WTC11 (cell line): ENCODE data around the gene ARHGEF28. TPM values are rescaled to one million over a fixed set of nuclear protein-coding genes. Genes with fewer than 3 reads are reported as not detected.

Source experiments
- ATAC-seq: fragments of 200-7000 bp; cut with Tn5 transposase; 2 replicates; pipeline ENCODE4 v1.10.0; 2021; ENCODE audit warnings: mild to moderate bottlenecking, moderate library complexity
- CTCF ChIA-PET: fragments of 300-600 bp; sonication (Branson Sonifier 250); formaldehyde crosslinking; loops from one replicate; lab custom pipeline; 2021; ENCODE audit warnings: antibody characterized with exemption; lab: Charles Lee
- POLR2A ChIA-PET: fragments of 350-600 bp; sonication (Branson Sonifier 250); formaldehyde crosslinking; loops from one replicate; lab custom pipeline; 2021; ENCODE audit warnings: antibody characterized with exemption; lab: Charles Lee
- DNase-seq: peaks from one replicate; pipeline ENCODE4 v3.0.0; 2021; ENCODE audit warnings: low spot score
- H3K27ac Mint-ChIP-seq: 2 replicates; pipeline ENCODE4 v1.8.0; 2021; ENCODE audit warnings: mixed read lengths
- H3K27me3 Mint-ChIP-seq: 2 replicates; pipeline ENCODE4 v1.8.0; 2021; ENCODE audit warnings: low read depth, mild to moderate bottlenecking, moderate library complexity, mixed read lengths
- H3K36me3 Mint-ChIP-seq: 2 replicates; pipeline ENCODE4 v1.8.0; 2021; ENCODE audit warnings: mixed read lengths
- H3K4me1 Mint-ChIP-seq: 2 replicates; pipeline ENCODE4 v1.8.0; 2022; ENCODE audit warnings: mixed read lengths
- H3K4me3 Mint-ChIP-seq: 2 replicates; pipeline ENCODE4 v1.8.0; 2021; ENCODE audit warnings: mild to moderate bottlenecking, moderate library complexity, mixed read lengths
- H3K9me3 Mint-ChIP-seq: 2 replicates; pipeline ENCODE4 v1.8.0; 2021; ENCODE audit warnings: mixed read lengths
- CBFB ChIP-seq: sonication (generic); formaldehyde crosslinking; IDR thresholded peaks from 2 replicates; pipeline ENCODE4 v1.8.1; 2022; ENCODE audit warnings: mild to moderate bottlenecking, low read depth, missing genetic modification reagents
- ESRRA ChIP-seq: sonication (generic); formaldehyde crosslinking; IDR thresholded peaks from 2 replicates; pipeline ENCODE4 v1.8.1; 2022; ENCODE audit warnings: mild to moderate bottlenecking, missing genetic modification reagents, borderline replicate concordance
- FOXJ3 ChIP-seq: sonication (generic); formaldehyde crosslinking; IDR thresholded peaks from 2 replicates; pipeline ENCODE4 v1.9.0; 2021; ENCODE audit warnings: missing genetic modification reagents, mild to moderate bottlenecking, borderline replicate concordance
- FOXP1 ChIP-seq: sonication (generic); formaldehyde crosslinking; IDR thresholded peaks from 2 replicates; pipeline ENCODE4 v1.8.0; 2022; ENCODE audit warnings: missing genetic modification reagents, mild to moderate bottlenecking, moderate library complexity, borderline replicate concordance
- HMGA2 ChIP-seq: fragments of 250-450 bp; sonication (Bioruptor Pico); IDR thresholded peaks from 2 replicates; pipeline ENCODE4 v1.4.0; 2021; ENCODE audit warnings: mild to moderate bottlenecking, moderate library complexity
- KAT7 ChIP-seq: sonication (generic); formaldehyde crosslinking; IDR thresholded peaks from 2 replicates; pipeline ENCODE4 v1.8.1; 2023; ENCODE audit warnings: missing genetic modification reagents, mild to moderate bottlenecking, borderline replicate concordance
- MXD4 ChIP-seq: fragments of 250-450 bp; sonication (Bioruptor Pico); IDR thresholded peaks from 2 replicates; pipeline ENCODE4 v1.8.0; 2021; ENCODE audit warnings: mild to moderate bottlenecking, moderate library complexity, borderline replicate concordance
- NFYB ChIP-seq: sonication (generic); formaldehyde crosslinking; conservative IDR thresholded peaks from 2 replicates; pipeline ENCODE4 v1.8.0; 2022; ENCODE audit warnings: low read depth, missing genetic modification reagents
- NR3C1 ChIP-seq: sonication (generic); formaldehyde crosslinking; conservative IDR thresholded peaks from 2 replicates; pipeline ENCODE4 v1.8.1; 2023; ENCODE audit warnings: low read depth, mild to moderate bottlenecking, missing genetic modification reagents
- SMAD3 ChIP-seq: sonication (generic); formaldehyde crosslinking; IDR thresholded peaks from 2 replicates; pipeline ENCODE4 v1.8.0; 2022; ENCODE audit warnings: missing genetic modification reagents, mild to moderate bottlenecking, borderline replicate concordance
- TCF7 ChIP-seq: sonication (generic); formaldehyde crosslinking; IDR thresholded peaks from 2 replicates; pipeline ENCODE4 v1.8.0; 2022; ENCODE audit warnings: mild to moderate bottlenecking, low read depth, missing genetic modification reagents, moderate library complexity
- TP53 ChIP-seq: sonication (generic); formaldehyde crosslinking; IDR thresholded peaks from 2 replicates; pipeline ENCODE4 v1.8.1; 2023; ENCODE audit warnings: mild to moderate bottlenecking, missing genetic modification reagents
- ZMAT4 ChIP-seq: fragments of 250-450 bp; sonication (Bioruptor Pico); IDR thresholded peaks from 2 replicates; pipeline ENCODE4 v1.9.0; 2021; ENCODE audit warnings: mild to moderate bottlenecking
- ZNF263 ChIP-seq: sonication (generic); formaldehyde crosslinking; IDR thresholded peaks from 2 replicates; pipeline ENCODE4 v1.8.1; 2022; ENCODE audit warnings: low read depth, mild to moderate bottlenecking, moderate library complexity, missing genetic modification reagents
- ZNF416 ChIP-seq: fragments of 250-450 bp; sonication (Bioruptor Pico); IDR thresholded peaks from 2 replicates; pipeline ENCODE4 v1.9.0; 2021; ENCODE audit warnings: mild to moderate bottlenecking, inconsistent platforms
- ZNF671 ChIP-seq: fragments of 250-450 bp; sonication (Bioruptor Pico); IDR thresholded peaks from 2 replicates; pipeline ENCODE4 v1.8.0; 2021; ENCODE audit warnings: mild to moderate bottlenecking
- total RNA-seq: library from RNA; stranded (reverse); gene quantifications from 3 replicates; pipeline ENCODE4 v1.2.3, GENCODE V29; 2021
- TF ChIP-seq, protein P1 (sequence below): sonication (generic); formaldehyde crosslinking; IDR thresholded peaks from 2 replicates; pipeline ENCODE4 v1.8.1; 2023; ENCODE audit warnings: mild to moderate bottlenecking, missing genetic modification reagents, borderline replicate concordance
- TF ChIP-seq, protein P2 (sequence below): sonication (generic); formaldehyde crosslinking; IDR thresholded peaks from 2 replicates; pipeline ENCODE4 v1.8.0; 2022; ENCODE audit warnings: mild to moderate bottlenecking, missing genetic modification reagents
- TF ChIP-seq, protein P3 (sequence below): sonication (generic); formaldehyde crosslinking; IDR thresholded peaks from 2 replicates; pipeline ENCODE4 v1.8.0; 2022; ENCODE audit warnings: missing genetic modification reagents
- TF ChIP-seq, protein P4 (sequence below): sonication (generic); formaldehyde crosslinking; IDR thresholded peaks from 2 replicates; pipeline ENCODE4 v1.8.1; 2023; ENCODE audit warnings: mild to moderate bottlenecking, missing genetic modification reagents

The ARHGEF28 gene
- total RNA-seq, 1 experiment from 2014 or later, result 0.96 TPM

DNA sequence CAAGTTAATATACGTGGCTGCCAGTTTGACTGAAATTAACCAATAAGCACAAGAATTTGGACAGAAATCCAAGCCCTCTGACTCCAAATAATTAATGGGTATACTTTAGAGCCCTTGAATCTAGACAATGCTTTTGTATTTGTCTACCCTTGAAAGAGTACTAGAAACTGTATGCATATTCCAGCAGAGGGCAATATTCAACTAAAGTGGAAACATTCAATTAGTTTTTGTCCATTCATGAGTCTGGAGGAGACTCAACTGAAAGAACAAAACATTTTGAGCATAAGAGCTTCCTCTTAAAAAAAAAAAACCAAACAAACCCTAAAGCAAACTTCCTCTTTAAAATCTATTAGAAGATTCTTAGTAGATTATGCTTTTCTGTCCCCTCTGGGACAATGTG lies 157.8 kb downstream of the ARHGEF28 start:
- no peak for TF ChIP-seq HMGA2 (CRISPR knock-in tag)
- TF ChIP-seq, protein P1, sequence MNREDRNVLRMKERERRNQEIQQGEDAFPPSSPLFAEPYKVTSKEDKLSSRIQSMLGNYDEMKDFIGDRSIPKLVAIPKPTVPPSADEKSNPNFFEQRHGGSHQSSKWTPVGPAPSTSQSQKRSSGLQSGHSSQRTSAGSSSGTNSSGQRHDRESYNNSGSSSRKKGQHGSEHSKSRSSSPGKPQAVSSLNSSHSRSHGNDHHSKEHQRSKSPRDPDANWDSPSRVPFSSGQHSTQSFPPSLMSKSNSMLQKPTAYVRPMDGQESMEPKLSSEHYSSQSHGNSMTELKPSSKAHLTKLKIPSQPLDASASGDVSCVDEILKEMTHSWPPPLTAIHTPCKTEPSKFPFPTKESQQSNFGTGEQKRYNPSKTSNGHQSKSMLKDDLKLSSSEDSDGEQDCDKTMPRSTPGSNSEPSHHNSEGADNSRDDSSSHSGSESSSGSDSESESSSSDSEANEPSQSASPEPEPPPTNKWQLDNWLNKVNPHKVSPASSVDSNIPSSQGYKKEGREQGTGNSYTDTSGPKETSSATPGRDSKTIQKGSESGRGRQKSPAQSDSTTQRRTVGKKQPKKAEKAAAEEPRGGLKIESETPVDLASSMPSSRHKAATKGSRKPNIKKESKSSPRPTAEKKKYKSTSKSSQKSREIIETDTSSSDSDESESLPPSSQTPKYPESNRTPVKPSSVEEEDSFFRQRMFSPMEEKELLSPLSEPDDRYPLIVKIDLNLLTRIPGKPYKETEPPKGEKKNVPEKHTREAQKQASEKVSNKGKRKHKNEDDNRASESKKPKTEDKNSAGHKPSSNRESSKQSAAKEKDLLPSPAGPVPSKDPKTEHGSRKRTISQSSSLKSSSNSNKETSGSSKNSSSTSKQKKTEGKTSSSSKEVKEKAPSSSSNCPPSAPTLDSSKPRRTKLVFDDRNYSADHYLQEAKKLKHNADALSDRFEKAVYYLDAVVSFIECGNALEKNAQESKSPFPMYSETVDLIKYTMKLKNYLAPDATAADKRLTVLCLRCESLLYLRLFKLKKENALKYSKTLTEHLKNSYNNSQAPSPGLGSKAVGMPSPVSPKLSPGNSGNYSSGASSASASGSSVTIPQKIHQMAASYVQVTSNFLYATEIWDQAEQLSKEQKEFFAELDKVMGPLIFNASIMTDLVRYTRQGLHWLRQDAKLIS, result no peak
- TF ChIP-seq, protein P2, sequence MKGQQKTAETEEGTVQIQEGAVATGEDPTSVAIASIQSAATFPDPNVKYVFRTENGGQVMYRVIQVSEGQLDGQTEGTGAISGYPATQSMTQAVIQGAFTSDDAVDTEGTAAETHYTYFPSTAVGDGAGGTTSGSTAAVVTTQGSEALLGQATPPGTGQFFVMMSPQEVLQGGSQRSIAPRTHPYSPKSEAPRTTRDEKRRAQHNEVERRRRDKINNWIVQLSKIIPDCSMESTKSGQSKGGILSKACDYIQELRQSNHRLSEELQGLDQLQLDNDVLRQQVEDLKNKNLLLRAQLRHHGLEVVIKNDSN (CRISPR knock-in tag), result no peak
- TF ChIP-seq NR3C1, result no peak
- no peak for DNase-seq
- CTCF ChIA-PET, result interaction anchor here (1.1 kb wide), 1 partner anchor 193 kb away, joined by 3 read pairs; no protein-coding TSS in a partner anchor
- Mint-ChIP-seq H3K36me3 (no peaks in the 10 kb centered on the region), H3K4me1 (no peaks in the 10 kb centered on the region), H3K27me3 (no peaks in the 10 kb centered on the region), H3K4me3 (no peak overlapping the region), H3K9me3 (no peaks in the 10 kb centered on the region), H3K27ac (no peak overlapping the region)
- POLR2A ChIA-PET, result interaction anchor here (0.6 kb wide), 1 partner anchor 380 kb away, joined by 5 read pairs; no protein-coding TSS in a partner anchor
- ATAC-seq, result no peak

- Mint-ChIP-seq H3K4me1 (no peaks in the 10 kb centered on the region), H3K4me3 (no peak overlapping the region), H3K27me3 (no peaks in the 10 kb centered on the region), H3K27ac (no peak overlapping the region), H3K36me3 (no peaks in the 10 kb centered on the region), H3K9me3 (no peaks in the 10 kb centered on the region)
- ATAC-seq (no peak), DNase-seq (no peak)
- ChIA-PET POLR2A (no interaction called here), CTCF (no interaction called here)
- TF ChIP-seq NFYB, result no peak
- no peak for TF ChIP-seq CBFB (CRISPR knock-in tag)
- TF ChIP-seq, protein P2 (CRISPR knock-in tag), result no peak
- no peak for TF ChIP-seq ZNF263 (CRISPR knock-in tag)
- no peak for TF ChIP-seq FOXJ3 (CRISPR knock-in tag)
- TF ChIP-seq ZMAT4, result no peak
- no peak for TF ChIP-seq ESRRA
- TF ChIP-seq ZNF416 (CRISPR knock-in tag), result no peak
- no peak for TF ChIP-seq KAT7 (CRISPR knock-in tag)
- TF ChIP-seq ZNF671 (CRISPR knock-in tag), result no peak
- TF ChIP-seq, protein P3, sequence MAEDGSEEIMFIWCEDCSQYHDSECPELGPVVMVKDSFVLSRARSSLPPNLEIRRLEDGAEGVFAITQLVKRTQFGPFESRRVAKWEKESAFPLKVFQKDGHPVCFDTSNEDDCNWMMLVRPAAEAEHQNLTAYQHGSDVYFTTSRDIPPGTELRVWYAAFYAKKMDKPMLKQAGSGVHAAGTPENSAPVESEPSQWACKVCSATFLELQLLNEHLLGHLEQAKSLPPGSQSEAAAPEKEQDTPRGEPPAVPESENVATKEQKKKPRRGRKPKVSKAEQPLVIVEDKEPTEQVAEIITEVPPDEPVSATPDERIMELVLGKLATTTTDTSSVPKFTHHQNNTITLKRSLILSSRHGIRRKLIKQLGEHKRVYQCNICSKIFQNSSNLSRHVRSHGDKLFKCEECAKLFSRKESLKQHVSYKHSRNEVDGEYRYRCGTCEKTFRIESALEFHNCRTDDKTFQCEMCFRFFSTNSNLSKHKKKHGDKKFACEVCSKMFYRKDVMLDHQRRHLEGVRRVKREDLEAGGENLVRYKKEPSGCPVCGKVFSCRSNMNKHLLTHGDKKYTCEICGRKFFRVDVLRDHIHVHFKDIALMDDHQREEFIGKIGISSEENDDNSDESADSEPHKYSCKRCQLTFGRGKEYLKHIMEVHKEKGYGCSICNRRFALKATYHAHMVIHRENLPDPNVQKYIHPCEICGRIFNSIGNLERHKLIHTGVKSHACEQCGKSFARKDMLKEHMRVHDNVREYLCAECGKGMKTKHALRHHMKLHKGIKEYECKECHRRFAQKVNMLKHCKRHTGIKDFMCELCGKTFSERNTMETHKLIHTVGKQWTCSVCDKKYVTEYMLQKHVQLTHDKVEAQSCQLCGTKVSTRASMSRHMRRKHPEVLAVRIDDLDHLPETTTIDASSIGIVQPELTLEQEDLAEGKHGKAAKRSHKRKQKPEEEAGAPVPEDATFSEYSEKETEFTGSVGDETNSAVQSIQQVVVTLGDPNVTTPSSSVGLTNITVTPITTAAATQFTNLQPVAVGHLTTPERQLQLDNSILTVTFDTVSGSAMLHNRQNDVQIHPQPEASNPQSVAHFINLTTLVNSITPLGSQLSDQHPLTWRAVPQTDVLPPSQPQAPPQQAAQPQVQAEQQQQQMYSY (CRISPR knock-in tag), result no peak
- no peak for TF ChIP-seq NR3C1
- no peak for TF ChIP-seq FOXP1 (CRISPR knock-in tag)
- TF ChIP-seq TCF7 (CRISPR knock-in tag), result no peak
- TF ChIP-seq MXD4 (CRISPR knock-in tag), result no peak
- TF ChIP-seq SMAD3, result no peak
- TF ChIP-seq, protein P4, sequence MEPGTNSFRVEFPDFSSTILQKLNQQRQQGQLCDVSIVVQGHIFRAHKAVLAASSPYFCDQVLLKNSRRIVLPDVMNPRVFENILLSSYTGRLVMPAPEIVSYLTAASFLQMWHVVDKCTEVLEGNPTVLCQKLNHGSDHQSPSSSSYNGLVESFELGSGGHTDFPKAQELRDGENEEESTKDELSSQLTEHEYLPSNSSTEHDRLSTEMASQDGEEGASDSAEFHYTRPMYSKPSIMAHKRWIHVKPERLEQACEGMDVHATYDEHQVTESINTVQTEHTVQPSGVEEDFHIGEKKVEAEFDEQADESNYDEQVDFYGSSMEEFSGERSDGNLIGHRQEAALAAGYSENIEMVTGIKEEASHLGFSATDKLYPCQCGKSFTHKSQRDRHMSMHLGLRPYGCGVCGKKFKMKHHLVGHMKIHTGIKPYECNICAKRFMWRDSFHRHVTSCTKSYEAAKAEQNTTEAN, result no peak
- no peak for TF ChIP-seq TP53 (CRISPR knock-in tag)
Observed at GRCh38 chr5:73786043-73786831, 160.2 kb downstream of the ARHGEF28 start.
